ENCODE measurements around the gene C4A. TPM values are rescaled to one million over a fixed set of nuclear protein-coding genes. Genes with fewer than 3 reads are reported as not detected.

The C4A gene
- total and polyA plus RNA-seq, 2 of the 13 experiments (the other 11 are each of a cell fraction or from before 2014, with no cell fraction given), result 165 to 478 TPM

DNA sequence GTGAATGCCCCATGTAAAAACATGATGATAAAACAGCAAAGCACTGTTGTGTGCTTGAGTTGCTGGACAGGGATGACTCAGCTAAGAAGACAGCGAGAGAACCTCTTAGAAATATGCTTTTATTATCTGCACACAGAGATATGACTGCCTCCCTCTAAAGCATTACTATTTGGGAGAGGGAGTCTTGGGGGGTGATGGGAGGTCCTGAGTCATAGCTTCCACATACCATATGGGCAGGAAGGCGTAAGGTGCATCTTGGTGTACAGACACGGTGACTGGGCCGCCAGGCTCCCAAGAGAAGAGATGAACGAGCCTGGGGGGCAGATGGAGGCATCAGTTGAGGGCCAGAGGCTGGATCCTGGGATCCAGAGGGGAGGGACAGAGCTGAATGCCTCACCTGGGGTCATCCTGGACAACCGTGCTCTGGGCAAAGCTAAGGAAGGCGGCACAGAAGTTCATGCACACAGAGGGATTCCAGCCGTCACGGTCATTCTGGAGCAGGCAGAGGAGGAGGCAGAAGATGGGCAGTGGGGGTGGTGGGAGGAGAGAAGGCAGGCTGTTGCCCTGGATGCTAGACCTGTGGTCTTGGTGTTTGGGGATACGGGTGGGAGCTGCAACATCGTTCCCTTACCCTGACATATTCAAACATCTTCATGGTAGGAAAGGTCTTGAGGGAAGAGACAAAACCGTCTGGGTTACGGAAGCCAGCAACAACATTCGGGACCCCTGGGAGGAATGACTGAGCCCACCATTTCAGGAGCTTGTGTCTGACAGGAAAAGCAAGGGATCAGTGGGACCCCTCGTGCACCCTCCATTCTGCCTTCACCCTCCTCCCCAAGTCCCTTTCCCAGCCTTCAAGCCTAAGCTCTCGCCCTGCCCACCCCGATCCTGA, 11.9 kb upstream of the C4A start:
- FAIRE-seq (no peak), ATAC-seq (no peak), DNase-seq (ENCODE audit: low spot score) (no peak)
- intact Hi-C loops (cut with micrococcal nuclease; ENCODE audit: unreplicated experiment) (no loop called here), in situ Hi-C loops (cut with HindIII; ENCODE audit: extremely low pct_ligation_motif_present, low pct_unique_long_range_greater_than_20kb) (no loop called here)
- BruUV-seq (replicated peaks), result no TSS peak
- 0 out of 2 replicates have a peak overlapping the region, but pooled peaks have one; percentile 6 for H3K9ac ChIP-seq (ENCODE audit: insufficient read depth, low read depth, low read length)
- ChIA-PET CTCF (ENCODE audit: low intra/inter-chr PET ratio, low total read pairs) (no interaction called here), POLR2A (interaction anchor here (0.7 to 6.1 kb wide), 5 partner anchors 9 to 158 kb away, joined by 4 to 142 read pairs (median 31); partner anchors contain the start of genes ATF6B, CFB, NELFE and SKIC2)
- H2AFZ ChIP-seq (ENCODE audit: low read length), result no peak overlapping the region
- H3K27ac ChIP-seq (ENCODE audit: extremely low read length, insufficient read depth, low read length), result peak overlapping the region; percentile 86
- 95% methylated on average over 17 of the region's 17 CpGs for WGBS (ENCODE audit: low lambda C conversion rate)
- no peak overlapping the region for H3K4me3 ChIP-seq (replicated peaks in 1 of 3; ENCODE audit: insufficient read depth in 1 of 3, low read depth in 2 of 3, low read length in 3 of 3)
- H3K4me2 ChIP-seq (ENCODE audit: low read depth, low read length), result 0 out of 2 replicates have a peak overlapping the region, but pooled peaks have one; percentile 99
- peaks cover 32% of the 10 kb centered on the region for H3K4me1 ChIP-seq (ENCODE audit: insufficient read depth, low read length)
- H3K9me3 ChIP-seq (ENCODE audit: low read length), result no peaks in the 10 kb centered on the region
- peaks cover 35 to 55% of the 10 kb centered on the region in 2 experiments for H3K36me3 ChIP-seq (replicated peaks in 1 of 2; ENCODE audit: control insufficient read depth in 1 of 2, insufficient read depth in 2 of 2, low read length in 2 of 2)
- no peak for TF ChIP-seq ZBTB39 (CRISPR knock-in tag; IDR thresholded peaks at IDR 0.05)
- TF ChIP-seq RBFOX2 (IDR thresholded peaks at IDR 0.05; ENCODE audit: low read depth, low read length), result peak; percentile 50; the same call in 1 of the 2 replicates
- no peak for TF ChIP-seq HDAC6 (IDR thresholded peaks at IDR 0.05; ENCODE audit: low read depth, low read length)
- TF ChIP-seq ZNF24 (IDR thresholded peaks at IDR 0.05), result no peak
- no peak for TF ChIP-seq FLYWCH1 (CRISPR knock-in tag; IDR thresholded peaks at IDR 0.05)
- 0 out of 2 replicates have a peak, but pooled peaks have one; percentile 18 for TF ChIP-seq POLR2AphosphoS5 (IDR thresholded peaks at IDR 0.05; ENCODE audit: low read depth, low read length)
- TF ChIP-seq ZNF766 (CRISPR knock-in tag; IDR thresholded peaks at IDR 0.05; ENCODE audit: borderline replicate concordance), result no peak
- TF ChIP-seq ZNF496 (CRISPR knock-in tag; IDR thresholded peaks at IDR 0.05; ENCODE audit: insufficient replicate concordance), result no peak
- no peak for TF ChIP-seq PCBP2 (optimal IDR thresholded peaks at IDR 0.05; ENCODE audit: low read depth, low read length, poor library complexity, severe bottlenecking)
- TF ChIP-seq, protein P1, sequence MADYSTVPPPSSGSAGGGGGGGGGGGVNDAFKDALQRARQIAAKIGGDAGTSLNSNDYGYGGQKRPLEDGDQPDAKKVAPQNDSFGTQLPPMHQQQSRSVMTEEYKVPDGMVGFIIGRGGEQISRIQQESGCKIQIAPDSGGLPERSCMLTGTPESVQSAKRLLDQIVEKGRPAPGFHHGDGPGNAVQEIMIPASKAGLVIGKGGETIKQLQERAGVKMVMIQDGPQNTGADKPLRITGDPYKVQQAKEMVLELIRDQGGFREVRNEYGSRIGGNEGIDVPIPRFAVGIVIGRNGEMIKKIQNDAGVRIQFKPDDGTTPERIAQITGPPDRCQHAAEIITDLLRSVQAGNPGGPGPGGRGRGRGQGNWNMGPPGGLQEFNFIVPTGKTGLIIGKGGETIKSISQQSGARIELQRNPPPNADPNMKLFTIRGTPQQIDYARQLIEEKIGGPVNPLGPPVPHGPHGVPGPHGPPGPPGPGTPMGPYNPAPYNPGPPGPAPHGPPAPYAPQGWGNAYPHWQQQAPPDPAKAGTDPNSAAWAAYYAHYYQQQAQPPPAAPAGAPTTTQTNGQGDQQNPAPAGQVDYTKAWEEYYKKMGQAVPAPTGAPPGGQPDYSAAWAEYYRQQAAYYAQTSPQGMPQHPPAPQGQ (CRISPR knock-in tag; IDR thresholded peaks at IDR 0.05; ENCODE audit: borderline replicate concordance), result no peak
- no peak for TF ChIP-seq MBNL3 (CRISPR knock-in tag; conservative IDR thresholded peaks at IDR 0.05)
- no peak for TF ChIP-seq ZBTB46 (CRISPR knock-in tag; IDR thresholded peaks at IDR 0.05; ENCODE audit: borderline replicate concordance)
- no peak for TF ChIP-seq TRIM24 (CRISPR knock-in tag; IDR thresholded peaks at IDR 0.05)
- no peak for TF ChIP-seq LCORL (IDR thresholded peaks at IDR 0.05)
- no peak for TF ChIP-seq LCORL (CRISPR knock-in tag; IDR thresholded peaks at IDR 0.05)
- H3K79me2 ChIP-seq (ENCODE audit: insufficient read depth, low read length), result peaks cover 21% of the 10 kb centered on the region
- H3K27me3 ChIP-seq (ENCODE audit: control insufficient read depth in 1 of 2, insufficient read depth in 2 of 2, low read length in 2 of 2), result no peaks in the 10 kb centered on the region; a peak in 1 of 5 replicates
- no peaks in the 10 kb centered on the region for H4K20me1 ChIP-seq (ENCODE audit: insufficient read depth, low read length)

Measured in HepG2 (cell line).